GM12874 (cell line): ENCODE measurements around the gene UBE2D2.
A peak's percentile ranks its signal among the peaks of the same experiment; 100 is the strongest.

ENCODE experiments used
- CTCF ChIP-seq: IDR thresholded peaks from 2 replicates; pipeline ENCODE4 v1.5.1; 2011; ENCODE audit warnings: low read depth, mild to moderate bottlenecking, control low read depth, low read length, moderate library complexity; ENCODE audit not compliant: insufficient read depth

The UBE2D2 gene

DNA sequence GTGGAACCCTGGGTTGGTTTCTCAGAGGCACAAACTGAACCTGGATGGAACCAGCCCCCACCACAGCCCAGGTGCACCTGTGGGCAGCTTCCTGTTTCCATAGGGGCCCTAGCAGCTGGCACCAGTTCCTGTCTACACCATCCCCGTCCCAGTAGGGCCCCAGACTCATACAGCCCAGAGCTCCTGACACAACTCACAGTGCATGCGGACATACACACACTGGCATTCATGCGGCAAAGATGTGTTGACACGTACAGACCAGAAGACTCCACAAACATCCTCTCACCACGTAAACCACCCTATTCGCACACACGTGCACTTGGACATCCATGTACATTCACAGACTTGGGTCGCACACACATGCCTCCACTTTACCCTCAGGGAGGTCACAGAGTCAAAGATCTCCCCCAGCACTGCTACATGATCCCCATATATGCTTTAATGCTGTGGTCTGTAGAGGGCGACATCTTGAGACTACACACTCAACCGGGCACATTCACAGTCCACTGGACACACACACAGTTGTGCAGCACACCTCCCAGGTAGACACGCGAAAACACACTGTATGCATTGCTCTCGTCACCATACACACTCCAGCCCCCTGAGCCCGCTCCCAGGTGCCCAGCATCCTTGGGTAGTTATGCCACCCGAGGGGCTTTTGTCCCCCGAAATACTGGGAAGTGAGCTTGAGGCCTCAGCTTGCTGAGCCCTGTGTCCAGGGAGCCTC is 109.4 kb downstream of the UBE2D2 start:
- peak; percentile 57 for TF ChIP-seq CTCF

- no peak for TF ChIP-seq CTCF
Measured at GRCh38 chr5:139671096-139671841, 110.1 kb downstream of the UBE2D2 start.

DNA sequence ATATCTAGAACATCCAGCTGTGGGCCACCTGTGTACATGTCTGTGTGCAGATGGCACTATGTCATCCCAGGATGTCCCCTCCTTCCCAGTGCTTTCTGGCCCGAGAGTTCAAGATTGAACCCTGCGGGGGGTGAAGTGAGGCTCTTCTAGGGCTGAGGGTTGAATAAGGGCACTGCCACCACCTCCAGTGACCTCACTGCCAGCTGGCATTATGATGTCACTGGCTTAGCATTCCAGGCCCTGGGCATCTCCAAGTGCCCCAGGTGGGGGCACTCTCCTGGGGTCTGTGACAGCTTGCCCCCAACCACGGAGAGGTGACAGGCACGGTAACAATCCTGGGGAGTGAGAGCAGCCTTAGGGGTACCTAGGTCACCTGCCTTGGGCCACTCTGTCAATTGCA is 114.1 kb downstream of the UBE2D2 start:
- no peak for TF ChIP-seq CTCF

DNA sequence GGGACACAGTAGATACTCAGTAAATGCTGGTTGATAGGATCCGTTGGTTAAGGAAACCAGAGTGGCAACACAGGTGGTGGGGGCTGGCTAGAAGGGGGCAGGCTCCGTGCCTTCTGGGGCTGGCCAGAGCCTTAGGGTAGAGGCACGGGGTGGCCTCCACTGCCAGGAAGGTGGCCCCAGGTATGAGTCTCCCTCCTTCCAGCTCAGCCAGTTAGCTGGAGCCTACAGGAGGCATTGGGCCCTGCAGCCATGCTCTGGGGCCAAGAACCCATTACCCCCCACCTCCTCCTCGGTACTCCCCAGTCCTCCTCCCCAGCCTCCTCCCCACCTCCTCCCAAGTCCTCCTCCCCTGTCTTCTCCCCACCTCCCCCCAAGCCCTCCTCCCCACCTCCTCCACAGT is 114.7 kb downstream of the UBE2D2 start:
- no peak for TF ChIP-seq CTCF

DNA sequence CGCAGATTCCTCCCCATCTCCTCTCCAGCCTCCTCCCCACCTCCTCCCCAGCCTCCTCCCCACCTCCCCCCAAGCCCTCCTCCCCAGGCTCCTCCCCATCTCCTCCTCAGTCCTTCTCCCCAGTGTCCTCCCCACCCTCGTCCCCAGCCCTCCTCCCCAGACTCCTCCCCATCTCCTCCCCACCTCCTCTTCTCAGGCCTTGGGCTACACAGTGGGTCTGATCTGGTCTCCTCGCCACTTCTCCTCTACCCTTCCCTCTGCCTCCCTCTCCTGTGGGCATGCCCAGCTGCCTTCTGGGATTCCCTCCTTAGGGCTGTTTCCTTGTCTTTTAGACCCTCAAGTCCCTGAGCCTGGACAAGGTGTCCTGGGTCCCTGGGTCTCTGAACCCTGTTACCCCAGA is 115.3 kb downstream of the UBE2D2 start:
- no peak for TF ChIP-seq CTCF

GRCh38 chr5:139676951-139677735 is 116.0 kb downstream of the UBE2D2 start:
- no peak for TF ChIP-seq CTCF
